Pulmonary artery endothelial cell (primary cell): ENCODE results near the gene FBN3. TPM values are rescaled to one million over a fixed set of nuclear protein-coding genes. Genes with fewer than 3 reads are reported as not detected.
"Not testable (repeated sequence)": the region's sequence is repeated elsewhere in the genome, so short reads cannot be mapped to it uniquely, and the experiment has no call there.

Experiments
- DNase-seq: peaks from one replicate; pipeline ENCODE4 v3.0.0-alpha.2; 2011; ENCODE audit warnings: low read depth, low spot score
- total RNA-seq: library from RNA; depleted of rRNA; stranded (reverse); fragments of >200 nt; gene quantifications from 2 replicates; pipeline ENCODE4 v1.2.3, GENCODE V29; 2014

FBN3 gene
- total RNA-seq, 1 donor from 2014 or later, result not detected

GRCh38 chr19:8064911-8065874 is 84.2 kb downstream of the FBN3 start:
- no peak for DNase-seq

- no peak for DNase-seq
Observed at GRCh38 chr19:8057545-8058270, 91.7 kb downstream of the FBN3 start.

- no peak for DNase-seq
Observed at GRCh38 chr19:8056533-8056932, 92.9 kb downstream of the FBN3 start.

GRCh38 chr19:8054169-8054568 is 95.2 kb downstream of the FBN3 start:
- no peak for DNase-seq

- no peak for DNase-seq
Observed at GRCh38 chr19:8052464-8052859, 96.9 kb downstream of the FBN3 start, which contains the start of gene CCL25. CCL25 (plus strand) TSS chr19:8052760; CDS start chr19:8053050, 290 bp downstream.

- peak; percentile 33 for DNase-seq
Observed at GRCh38 chr19:8050274-8051096, 98.9 kb downstream of the FBN3 start.

- no peak for DNase-seq
Observed at GRCh38 chr19:8046569-8047165, 102.7 kb downstream of the FBN3 start.

GRCh38 chr19:8045872-8046568 is 103.4 kb downstream of the FBN3 start:
- no peak for DNase-seq

- no peak for DNase-seq
Observed at GRCh38 chr19:8044018-8044417, 105.4 kb downstream of the FBN3 start.

- no peak for DNase-seq
Observed at GRCh38 chr19:8042900-8043299, 106.5 kb downstream of the FBN3 start.

- DNase-seq, result no peak
Observed at GRCh38 chr19:8041531-8041931, 107.9 kb downstream of the FBN3 start.

- DNase-seq, result no peak
Observed at GRCh38 chr19:8039231-8039630, 110.2 kb downstream of the FBN3 start.

- no peak for DNase-seq
Observed at GRCh38 chr19:8038815-8039214, 110.6 kb downstream of the FBN3 start.

GRCh38 chr19:8036434-8037099 is 112.8 kb downstream of the FBN3 start:
- no peak for DNase-seq

GRCh38 chr19:8034178-8034525 is 115.2 kb downstream of the FBN3 start:
- DNase-seq, result no peak

- DNase-seq, result not testable (repeated sequence)
Observed at GRCh38 chr19:8033287-8034177, 115.9 kb downstream of the FBN3 start.

- DNase-seq, result no peak
Observed at GRCh38 chr19:8030960-8031359, 118.4 kb downstream of the FBN3 start.

GRCh38 chr19:8028951-8029491 is 120.4 kb downstream of the FBN3 start:
- no peak for DNase-seq

GRCh38 chr19:8025316-8025715 is 124.1 kb downstream of the FBN3 start:
- no peak for DNase-seq
